ENCODE results near the gene CRIP3. TPM values are rescaled to one million over a fixed set of nuclear protein-coding genes. Genes with fewer than 3 reads are reported as not detected.

Gene CRIP3
- total and polyA plus RNA-seq, 2 of the 8 experiments (the other 6 are each of a cell fraction or from before 2014, with no cell fraction given) = 34.0 to 46.3 TPM

DNA sequence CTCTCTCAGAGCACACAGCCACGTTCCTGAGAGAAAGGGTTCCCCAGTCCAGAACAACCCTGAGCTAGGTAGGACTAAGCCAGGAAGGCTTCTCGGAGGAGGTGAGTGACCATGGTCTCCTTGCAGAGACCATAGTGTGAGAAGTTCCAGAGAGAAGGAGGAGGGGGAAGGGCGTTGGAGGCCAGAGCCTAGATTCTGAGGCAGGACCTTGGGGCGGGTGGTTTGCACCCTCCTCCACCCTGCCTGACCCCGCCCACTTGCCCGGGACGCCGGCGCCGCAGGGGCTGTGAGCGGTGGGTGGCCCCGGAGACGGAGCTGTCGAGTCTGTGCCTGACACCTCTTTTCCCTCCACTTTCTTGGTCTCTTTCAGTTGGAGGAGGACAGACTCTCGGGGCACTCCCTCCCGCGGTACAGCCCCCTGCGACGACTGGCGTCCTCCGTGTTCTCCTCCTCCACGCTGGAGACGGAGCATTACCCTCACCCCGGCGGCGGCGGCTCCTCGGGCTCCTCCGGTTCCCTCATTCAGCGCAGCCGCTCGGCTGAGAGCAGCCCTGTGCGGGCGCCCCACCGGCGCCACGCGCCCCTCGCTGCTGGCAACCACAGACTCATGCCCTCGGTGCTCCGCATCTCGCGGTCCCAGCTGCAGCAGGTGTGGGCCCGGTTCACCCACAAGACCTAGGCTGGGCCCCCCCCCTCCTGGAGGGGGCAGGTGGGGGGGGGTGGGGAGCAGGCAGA, 39.2 kb downstream of the CRIP3 start (continued):
- TF ChIP-seq, protein P1, sequence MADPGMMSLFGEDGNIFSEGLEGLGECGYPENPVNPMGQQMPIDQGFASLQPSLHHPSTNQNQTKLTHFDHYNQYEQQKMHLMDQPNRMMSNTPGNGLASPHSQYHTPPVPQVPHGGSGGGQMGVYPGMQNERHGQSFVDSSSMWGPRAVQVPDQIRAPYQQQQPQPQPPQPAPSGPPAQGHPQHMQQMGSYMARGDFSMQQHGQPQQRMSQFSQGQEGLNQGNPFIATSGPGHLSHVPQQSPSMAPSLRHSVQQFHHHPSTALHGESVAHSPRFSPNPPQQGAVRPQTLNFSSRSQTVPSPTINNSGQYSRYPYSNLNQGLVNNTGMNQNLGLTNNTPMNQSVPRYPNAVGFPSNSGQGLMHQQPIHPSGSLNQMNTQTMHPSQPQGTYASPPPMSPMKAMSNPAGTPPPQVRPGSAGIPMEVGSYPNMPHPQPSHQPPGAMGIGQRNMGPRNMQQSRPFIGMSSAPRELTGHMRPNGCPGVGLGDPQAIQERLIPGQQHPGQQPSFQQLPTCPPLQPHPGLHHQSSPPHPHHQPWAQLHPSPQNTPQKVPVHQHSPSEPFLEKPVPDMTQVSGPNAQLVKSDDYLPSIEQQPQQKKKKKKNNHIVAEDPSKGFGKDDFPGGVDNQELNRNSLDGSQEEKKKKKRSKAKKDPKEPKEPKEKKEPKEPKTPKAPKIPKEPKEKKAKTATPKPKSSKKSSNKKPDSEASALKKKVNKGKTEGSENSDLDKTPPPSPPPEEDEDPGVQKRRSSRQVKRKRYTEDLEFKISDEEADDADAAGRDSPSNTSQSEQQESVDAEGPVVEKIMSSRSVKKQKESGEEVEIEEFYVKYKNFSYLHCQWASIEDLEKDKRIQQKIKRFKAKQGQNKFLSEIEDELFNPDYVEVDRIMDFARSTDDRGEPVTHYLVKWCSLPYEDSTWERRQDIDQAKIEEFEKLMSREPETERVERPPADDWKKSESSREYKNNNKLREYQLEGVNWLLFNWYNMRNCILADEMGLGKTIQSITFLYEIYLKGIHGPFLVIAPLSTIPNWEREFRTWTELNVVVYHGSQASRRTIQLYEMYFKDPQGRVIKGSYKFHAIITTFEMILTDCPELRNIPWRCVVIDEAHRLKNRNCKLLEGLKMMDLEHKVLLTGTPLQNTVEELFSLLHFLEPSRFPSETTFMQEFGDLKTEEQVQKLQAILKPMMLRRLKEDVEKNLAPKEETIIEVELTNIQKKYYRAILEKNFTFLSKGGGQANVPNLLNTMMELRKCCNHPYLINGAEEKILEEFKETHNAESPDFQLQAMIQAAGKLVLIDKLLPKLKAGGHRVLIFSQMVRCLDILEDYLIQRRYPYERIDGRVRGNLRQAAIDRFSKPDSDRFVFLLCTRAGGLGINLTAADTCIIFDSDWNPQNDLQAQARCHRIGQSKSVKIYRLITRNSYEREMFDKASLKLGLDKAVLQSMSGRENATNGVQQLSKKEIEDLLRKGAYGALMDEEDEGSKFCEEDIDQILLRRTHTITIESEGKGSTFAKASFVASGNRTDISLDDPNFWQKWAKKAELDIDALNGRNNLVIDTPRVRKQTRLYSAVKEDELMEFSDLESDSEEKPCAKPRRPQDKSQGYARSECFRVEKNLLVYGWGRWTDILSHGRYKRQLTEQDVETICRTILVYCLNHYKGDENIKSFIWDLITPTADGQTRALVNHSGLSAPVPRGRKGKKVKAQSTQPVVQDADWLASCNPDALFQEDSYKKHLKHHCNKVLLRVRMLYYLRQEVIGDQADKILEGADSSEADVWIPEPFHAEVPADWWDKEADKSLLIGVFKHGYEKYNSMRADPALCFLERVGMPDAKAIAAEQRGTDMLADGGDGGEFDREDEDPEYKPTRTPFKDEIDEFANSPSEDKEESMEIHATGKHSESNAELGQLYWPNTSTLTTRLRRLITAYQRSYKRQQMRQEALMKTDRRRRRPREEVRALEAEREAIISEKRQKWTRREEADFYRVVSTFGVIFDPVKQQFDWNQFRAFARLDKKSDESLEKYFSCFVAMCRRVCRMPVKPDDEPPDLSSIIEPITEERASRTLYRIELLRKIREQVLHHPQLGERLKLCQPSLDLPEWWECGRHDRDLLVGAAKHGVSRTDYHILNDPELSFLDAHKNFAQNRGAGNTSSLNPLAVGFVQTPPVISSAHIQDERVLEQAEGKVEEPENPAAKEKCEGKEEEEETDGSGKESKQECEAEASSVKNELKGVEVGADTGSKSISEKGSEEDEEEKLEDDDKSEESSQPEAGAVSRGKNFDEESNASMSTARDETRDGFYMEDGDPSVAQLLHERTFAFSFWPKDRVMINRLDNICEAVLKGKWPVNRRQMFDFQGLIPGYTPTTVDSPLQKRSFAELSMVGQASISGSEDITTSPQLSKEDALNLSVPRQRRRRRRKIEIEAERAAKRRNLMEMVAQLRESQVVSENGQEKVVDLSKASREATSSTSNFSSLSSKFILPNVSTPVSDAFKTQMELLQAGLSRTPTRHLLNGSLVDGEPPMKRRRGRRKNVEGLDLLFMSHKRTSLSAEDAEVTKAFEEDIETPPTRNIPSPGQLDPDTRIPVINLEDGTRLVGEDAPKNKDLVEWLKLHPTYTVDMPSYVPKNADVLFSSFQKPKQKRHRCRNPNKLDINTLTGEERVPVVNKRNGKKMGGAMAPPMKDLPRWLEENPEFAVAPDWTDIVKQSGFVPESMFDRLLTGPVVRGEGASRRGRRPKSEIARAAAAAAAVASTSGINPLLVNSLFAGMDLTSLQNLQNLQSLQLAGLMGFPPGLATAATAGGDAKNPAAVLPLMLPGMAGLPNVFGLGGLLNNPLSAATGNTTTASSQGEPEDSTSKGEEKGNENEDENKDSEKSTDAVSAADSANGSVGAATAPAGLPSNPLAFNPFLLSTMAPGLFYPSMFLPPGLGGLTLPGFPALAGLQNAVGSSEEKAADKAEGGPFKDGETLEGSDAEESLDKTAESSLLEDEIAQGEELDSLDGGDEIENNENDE (IDR thresholded peaks at IDR 0.05; ENCODE audit: insufficient replicate concordance, low read length) = no peak
- TF ChIP-seq TAF7 (optimal IDR thresholded peaks at IDR 0.05; ENCODE audit: borderline replicate concordance, low read depth, low read length) (no peak), FOSL1 (IDR thresholded peaks at IDR 0.05; ENCODE audit: insufficient read depth, low read depth, low read length) (no peak), SRF (IDR thresholded peaks at IDR 0.05; ENCODE audit: low read depth, low read length) (no peak), TCF12 (IDR thresholded peaks at IDR 0.05; ENCODE audit: low read depth, low read length) (no peak), CTBP2 (IDR thresholded peaks at IDR 0.05; ENCODE audit: borderline replicate concordance, insufficient read depth, insufficient read length, low read length) (no peak), KDM1A (IDR thresholded peaks at IDR 0.05; ENCODE audit: borderline replicate concordance, low read length) (no peak), SIRT6 (IDR thresholded peaks at IDR 0.05; ENCODE audit: low read length) (no peak), MAFK (IDR thresholded peaks at IDR 0.05; ENCODE audit: low read depth, low read length) (no peak), KDM5A (IDR thresholded peaks at IDR 0.05; ENCODE audit: low read length) (no peak)
